Astrocyte of the cerebellum (primary cell): ENCODE measurements around the gene TMEM106B.

Source experiments
- DNase-seq: peaks from one replicate; pipeline ENCODE4 v3.0.0-alpha.2; 2011; ENCODE audit warnings: low read depth
- H3K4me3 ChIP-seq: 2 replicates; pipeline ENCODE4 v1.5.1; 2011; ENCODE audit warnings: mild to moderate bottlenecking, low read depth, low read length, moderate library complexity
- in situ Hi-C: cut with HindIII; loops from 2 replicates; pipeline ENCODE4 v1.10.0; 2017; ENCODE audit warnings: low sequenced_read_pairs
- TF ChIP-seq, protein P1 (sequence below): IDR thresholded peaks from 2 replicates; pipeline ENCODE4 v1.5.1; 2012; ENCODE audit warnings: low read length, low read depth, moderate library complexity, mild to moderate bottlenecking; ENCODE audit errors: missing control alignments

TMEM106B gene

DNA sequence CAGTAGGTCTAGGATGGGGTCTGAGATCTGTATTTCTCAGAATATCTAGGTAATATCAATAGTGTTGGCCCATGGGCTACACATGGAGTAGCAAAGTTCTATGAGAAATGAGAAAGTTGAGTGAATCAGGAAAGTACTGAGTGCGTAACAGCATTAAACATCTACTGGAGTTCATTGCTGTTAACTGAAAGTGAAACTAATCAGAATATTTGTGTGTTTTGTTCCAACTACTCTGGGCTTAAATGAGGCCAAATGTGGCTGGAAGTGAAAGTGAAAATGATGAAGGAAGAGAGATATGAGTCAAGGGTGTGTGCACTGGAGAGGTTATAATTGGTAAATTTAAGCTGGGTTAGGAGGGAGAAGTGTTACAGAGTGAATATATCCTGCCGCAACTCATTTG is 46.5 kb downstream of the TMEM106B start:
- no peak overlapping the region for H3K4me3 ChIP-seq
- TF ChIP-seq, protein P1, sequence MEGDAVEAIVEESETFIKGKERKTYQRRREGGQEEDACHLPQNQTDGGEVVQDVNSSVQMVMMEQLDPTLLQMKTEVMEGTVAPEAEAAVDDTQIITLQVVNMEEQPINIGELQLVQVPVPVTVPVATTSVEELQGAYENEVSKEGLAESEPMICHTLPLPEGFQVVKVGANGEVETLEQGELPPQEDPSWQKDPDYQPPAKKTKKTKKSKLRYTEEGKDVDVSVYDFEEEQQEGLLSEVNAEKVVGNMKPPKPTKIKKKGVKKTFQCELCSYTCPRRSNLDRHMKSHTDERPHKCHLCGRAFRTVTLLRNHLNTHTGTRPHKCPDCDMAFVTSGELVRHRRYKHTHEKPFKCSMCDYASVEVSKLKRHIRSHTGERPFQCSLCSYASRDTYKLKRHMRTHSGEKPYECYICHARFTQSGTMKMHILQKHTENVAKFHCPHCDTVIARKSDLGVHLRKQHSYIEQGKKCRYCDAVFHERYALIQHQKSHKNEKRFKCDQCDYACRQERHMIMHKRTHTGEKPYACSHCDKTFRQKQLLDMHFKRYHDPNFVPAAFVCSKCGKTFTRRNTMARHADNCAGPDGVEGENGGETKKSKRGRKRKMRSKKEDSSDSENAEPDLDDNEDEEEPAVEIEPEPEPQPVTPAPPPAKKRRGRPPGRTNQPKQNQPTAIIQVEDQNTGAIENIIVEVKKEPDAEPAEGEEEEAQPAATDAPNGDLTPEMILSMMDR: no peak
- in situ Hi-C loops: no loop called here
- DNase-seq: peak; percentile 56

DNA sequence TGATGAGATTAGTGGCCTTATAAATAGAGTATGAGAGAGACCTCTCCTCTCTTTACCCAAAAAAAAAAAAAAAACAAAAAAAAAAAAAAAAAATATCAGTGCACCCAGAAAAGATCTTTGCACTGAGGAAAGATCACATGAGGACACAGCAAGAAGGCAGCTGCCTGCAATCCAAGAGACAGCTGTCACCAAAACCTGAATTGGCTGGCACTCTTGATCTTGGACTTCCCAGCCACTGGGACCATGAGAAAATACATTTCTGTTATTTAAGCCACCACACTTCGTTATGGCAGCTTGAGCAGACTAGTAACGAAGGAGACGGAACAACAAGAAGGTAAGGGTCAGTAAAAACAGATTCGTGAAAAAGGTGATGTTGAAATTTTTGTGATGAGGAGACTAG is 47.0 kb downstream of the TMEM106B start:
- no peak overlapping the region for H3K4me3 ChIP-seq
- in situ Hi-C loops: no loop called here
- TF ChIP-seq, protein P1: no peak
- DNase-seq: no peak

DNA sequence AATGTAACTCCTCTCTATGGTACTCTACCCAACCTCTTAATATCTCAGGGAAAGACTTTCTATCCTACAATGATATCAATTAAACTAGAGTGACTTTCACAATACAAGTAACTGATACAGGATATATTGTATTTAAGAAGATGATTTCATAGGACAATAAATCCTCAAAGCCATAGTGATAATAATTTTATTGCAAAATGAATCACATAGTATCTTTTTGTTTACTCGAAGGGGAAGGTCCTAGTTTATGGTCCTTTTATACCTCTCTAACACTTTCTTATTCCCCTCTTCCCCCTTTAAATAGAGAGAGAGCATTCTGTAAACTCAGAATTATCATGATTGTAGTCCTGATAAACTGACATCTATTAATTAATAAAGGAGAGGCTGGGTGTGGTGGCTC is 56.4 kb downstream of the TMEM106B start:
- in situ Hi-C loops: no loop called here
- no peak overlapping the region for H3K4me3 ChIP-seq
- TF ChIP-seq, protein P1: no peak
- DNase-seq: no peak

DNA sequence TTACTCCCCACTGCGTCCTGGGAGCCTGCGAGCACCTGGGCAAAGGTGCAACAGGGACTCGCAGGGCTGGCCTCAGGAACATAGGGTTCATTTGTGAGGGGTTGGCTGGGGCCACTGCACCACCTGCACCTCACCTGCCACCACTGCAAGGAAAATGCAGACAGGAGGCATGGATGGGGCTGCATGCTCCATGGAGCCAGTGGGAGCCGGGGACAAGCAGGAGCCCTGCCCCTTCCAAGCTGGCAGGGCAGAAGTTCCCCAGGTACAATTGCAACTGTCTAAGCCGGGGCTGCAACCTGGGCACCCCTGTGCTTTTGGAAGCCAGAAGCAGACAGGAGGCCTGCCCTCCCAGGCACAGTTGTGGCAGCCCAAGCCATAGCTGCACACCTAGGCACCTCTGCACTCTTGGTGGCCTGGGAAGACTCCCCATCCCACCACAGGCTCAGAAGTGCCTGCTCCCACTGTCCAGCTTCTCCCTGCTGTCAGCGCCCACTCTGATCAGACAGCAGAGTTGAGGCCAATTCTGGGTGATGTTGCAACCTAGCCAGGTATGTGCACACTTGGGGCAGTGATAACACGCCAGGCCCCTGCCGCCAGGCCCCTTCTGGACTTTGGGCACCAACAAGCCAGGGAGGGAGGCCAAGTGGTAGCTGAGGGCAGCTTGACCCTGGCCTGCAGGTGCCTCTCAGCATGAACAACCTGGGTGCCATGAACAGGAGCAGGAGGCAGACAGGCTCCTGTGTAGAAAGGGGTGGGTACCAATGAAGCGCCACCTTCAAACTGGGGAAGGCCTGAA is 58.2 kb downstream of the TMEM106B start:
- H3K4me3 ChIP-seq: no peak overlapping the region
- DNase-seq: no peak
- TF ChIP-seq, protein P1: no peak
- in situ Hi-C loops: no loop called here

DNA sequence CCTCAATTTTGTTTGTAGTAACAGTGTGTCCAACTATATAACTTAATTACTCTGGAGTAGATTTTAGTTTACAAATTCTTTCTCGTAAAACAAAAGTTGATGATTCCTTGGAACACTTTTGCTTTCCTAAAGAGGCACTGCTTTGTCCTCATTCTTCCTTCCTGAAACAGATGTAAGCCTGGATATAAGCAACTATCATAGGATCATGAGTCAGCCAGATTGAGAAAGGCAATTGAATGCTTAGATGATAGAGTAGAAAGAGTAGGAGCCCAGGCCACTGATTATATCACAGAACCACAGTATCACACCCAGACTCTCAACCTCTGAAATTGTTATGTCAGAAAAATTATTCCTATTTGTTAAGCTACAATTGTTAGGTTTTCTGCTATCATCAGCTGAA is 69.9 kb downstream of the TMEM106B start:
- in situ Hi-C loops: no loop called here
- TF ChIP-seq, protein P1: no peak
- no peak for DNase-seq
- no peak overlapping the region for H3K4me3 ChIP-seq

DNA sequence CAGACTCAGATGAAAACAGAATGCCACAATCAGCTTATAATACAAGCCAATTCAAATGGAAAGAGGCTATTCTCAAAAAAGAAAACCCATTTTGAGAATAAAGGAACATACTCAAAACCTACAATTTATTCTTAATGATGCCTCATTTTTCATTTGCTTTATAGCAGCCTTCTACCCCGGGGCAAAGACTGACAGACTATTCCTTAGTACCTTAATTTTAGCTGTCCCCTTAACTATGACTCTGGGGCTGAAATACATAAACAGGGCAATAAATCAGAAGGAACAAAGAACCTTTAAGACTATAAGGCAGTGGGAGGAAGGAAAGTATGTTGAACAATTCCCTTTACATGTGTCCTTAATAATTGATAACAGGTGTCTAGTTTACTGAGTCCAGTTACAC is 76.8 kb downstream of the TMEM106B start:
- TF ChIP-seq, protein P1: no peak
- no peak overlapping the region for H3K4me3 ChIP-seq
- in situ Hi-C loops: no loop called here
- no peak for DNase-seq
